Measurements from ENCODE around the gene MYO5A.

MYO5A gene

GRCh38 chr15:52414936-52415335 is 113.7 kb downstream of the MYO5A start:
- Histone ChIP-seq H3K27ac (ENCODE audit: low read depth, low read length) (no peak overlapping the region), H3K9me2 (replicated peaks; ENCODE audit: insufficient read depth, low read length) (no peaks in the 10 kb centered on the region), H3K36me3 (ENCODE audit: low read length) (no peaks in the 10 kb centered on the region), H3F3A (ENCODE audit: insufficient read depth) (no peaks in the 10 kb centered on the region), H3K27me3 (ENCODE audit: low read length) (no peaks in the 10 kb centered on the region), H3K4me3 (ENCODE audit: insufficient read depth, low read length, poor library complexity, severe bottlenecking) (no peak overlapping the region), H3K79me2 (ENCODE audit: insufficient read depth, low read length) (no peaks in the 10 kb centered on the region), H3K4me2 (ENCODE audit: low read depth, low read length, poor library complexity, severe bottlenecking) (no peak overlapping the region), H3K9me3 (ENCODE audit: insufficient read depth, low read length) (no peaks in the 10 kb centered on the region), H2AFZ (ENCODE audit: low read depth, low read length, severe bottlenecking) (no peak overlapping the region), H3K9ac (ENCODE audit: low read length) (no peak overlapping the region), H4K20me1 (ENCODE audit: low read depth, low read length) (no peaks in the 10 kb centered on the region)
- TF ChIP-seq, protein P1, sequence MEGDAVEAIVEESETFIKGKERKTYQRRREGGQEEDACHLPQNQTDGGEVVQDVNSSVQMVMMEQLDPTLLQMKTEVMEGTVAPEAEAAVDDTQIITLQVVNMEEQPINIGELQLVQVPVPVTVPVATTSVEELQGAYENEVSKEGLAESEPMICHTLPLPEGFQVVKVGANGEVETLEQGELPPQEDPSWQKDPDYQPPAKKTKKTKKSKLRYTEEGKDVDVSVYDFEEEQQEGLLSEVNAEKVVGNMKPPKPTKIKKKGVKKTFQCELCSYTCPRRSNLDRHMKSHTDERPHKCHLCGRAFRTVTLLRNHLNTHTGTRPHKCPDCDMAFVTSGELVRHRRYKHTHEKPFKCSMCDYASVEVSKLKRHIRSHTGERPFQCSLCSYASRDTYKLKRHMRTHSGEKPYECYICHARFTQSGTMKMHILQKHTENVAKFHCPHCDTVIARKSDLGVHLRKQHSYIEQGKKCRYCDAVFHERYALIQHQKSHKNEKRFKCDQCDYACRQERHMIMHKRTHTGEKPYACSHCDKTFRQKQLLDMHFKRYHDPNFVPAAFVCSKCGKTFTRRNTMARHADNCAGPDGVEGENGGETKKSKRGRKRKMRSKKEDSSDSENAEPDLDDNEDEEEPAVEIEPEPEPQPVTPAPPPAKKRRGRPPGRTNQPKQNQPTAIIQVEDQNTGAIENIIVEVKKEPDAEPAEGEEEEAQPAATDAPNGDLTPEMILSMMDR (IDR thresholded peaks at IDR 0.05; ENCODE audit: insufficient read depth, low read length, poor library complexity, severe bottlenecking) = no peak
- no peak for TF ChIP-seq EZH2phosphoT487 (conservative IDR thresholded peaks at IDR 0.05; ENCODE audit: low read length)

DNA sequence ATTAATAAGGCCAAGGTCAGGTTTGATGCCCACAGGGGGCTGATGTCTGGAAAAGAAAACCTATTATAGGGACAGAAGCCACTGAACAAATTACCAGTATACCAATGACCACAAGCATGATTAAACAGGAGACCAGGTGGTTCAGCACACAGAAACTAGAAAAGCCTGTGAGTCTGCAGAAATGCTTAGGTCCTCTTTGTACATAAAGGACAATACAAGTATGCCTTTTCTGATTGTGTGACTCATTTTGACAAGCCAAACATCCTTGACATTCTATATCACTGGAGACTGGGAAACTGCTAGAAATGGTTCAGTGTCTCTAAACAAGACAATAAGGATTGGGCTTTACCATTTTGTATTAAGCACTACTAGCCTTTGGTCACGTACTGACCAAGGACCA is 119.9 kb downstream of the MYO5A start:
- no peaks in the 10 kb centered on the region for H3K9me2 ChIP-seq (replicated peaks; ENCODE audit: insufficient read depth, low read length)
- H3K27me3 ChIP-seq (ENCODE audit: low read length) = no peaks in the 10 kb centered on the region
- H4K20me1 ChIP-seq (ENCODE audit: low read depth, low read length) = no peaks in the 10 kb centered on the region
- no peaks in the 10 kb centered on the region for H3F3A ChIP-seq (ENCODE audit: insufficient read depth)
- H3K4me3 ChIP-seq (ENCODE audit: insufficient read depth, low read length, poor library complexity, severe bottlenecking) = no peak overlapping the region
- no peak overlapping the region for H3K9ac ChIP-seq (ENCODE audit: low read length)
- no peaks in the 10 kb centered on the region for H3K9me3 ChIP-seq (ENCODE audit: insufficient read depth, low read length)
- TF ChIP-seq, protein P1 (IDR thresholded peaks at IDR 0.05; ENCODE audit: insufficient read depth, low read length, poor library complexity, severe bottlenecking) = no peak
- TF ChIP-seq EZH2phosphoT487 (conservative IDR thresholded peaks at IDR 0.05; ENCODE audit: low read length) = no peak
- H3K4me2 ChIP-seq (ENCODE audit: low read depth, low read length, poor library complexity, severe bottlenecking) = no peak overlapping the region
- no peak overlapping the region for H2AFZ ChIP-seq (ENCODE audit: low read depth, low read length, severe bottlenecking)
- no peaks in the 10 kb centered on the region for H3K79me2 ChIP-seq (ENCODE audit: insufficient read depth, low read length)
- no peaks in the 10 kb centered on the region for H3K36me3 ChIP-seq (ENCODE audit: low read length)
- H3K27ac ChIP-seq (ENCODE audit: low read depth, low read length) = no peak overlapping the region

DNA sequence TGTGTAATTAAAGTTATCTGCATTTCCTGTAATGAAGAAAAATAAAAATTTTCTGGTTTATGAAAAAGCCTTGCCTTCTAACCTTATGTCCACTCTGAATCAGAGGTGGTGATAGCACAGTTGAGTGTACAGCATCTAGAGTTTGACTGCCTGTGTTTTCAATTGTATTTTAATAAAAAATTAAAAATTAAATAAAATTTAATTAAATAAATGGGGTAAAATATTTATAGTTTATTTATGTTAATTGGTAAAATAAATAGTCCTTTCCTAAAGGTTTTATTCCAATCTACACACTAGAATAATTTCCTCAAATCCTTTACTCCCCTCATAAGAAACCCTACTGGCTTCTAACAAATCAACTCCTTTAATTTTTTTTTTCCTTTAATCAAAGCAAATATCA is 121.3 kb downstream of the MYO5A start:
- Histone ChIP-seq H3K27ac (ENCODE audit: low read depth, low read length) (no peak overlapping the region), H3K27me3 (ENCODE audit: low read length) (no peaks in the 10 kb centered on the region), H3K9me3 (ENCODE audit: insufficient read depth, low read length) (no peaks in the 10 kb centered on the region), H2AFZ (ENCODE audit: low read depth, low read length, severe bottlenecking) (no peak overlapping the region), H3K4me3 (ENCODE audit: insufficient read depth, low read length, poor library complexity, severe bottlenecking) (no peak overlapping the region), H3K4me2 (ENCODE audit: low read depth, low read length, poor library complexity, severe bottlenecking) (no peak overlapping the region), H3K9ac (ENCODE audit: low read length) (no peak overlapping the region), H3K36me3 (ENCODE audit: low read length) (no peaks in the 10 kb centered on the region), H4K20me1 (ENCODE audit: low read depth, low read length) (no peaks in the 10 kb centered on the region), H3F3A (ENCODE audit: insufficient read depth) (no peaks in the 10 kb centered on the region), H3K79me2 (ENCODE audit: insufficient read depth, low read length) (no peaks in the 10 kb centered on the region), H3K9me2 (replicated peaks; ENCODE audit: insufficient read depth, low read length) (no peaks in the 10 kb centered on the region)
- TF ChIP-seq, protein P1 (IDR thresholded peaks at IDR 0.05; ENCODE audit: insufficient read depth, low read length, poor library complexity, severe bottlenecking) = no peak
- no peak for TF ChIP-seq EZH2phosphoT487 (conservative IDR thresholded peaks at IDR 0.05; ENCODE audit: low read length)

Measured in SU-DHL-6 (cell line).